OCI-LY1 (cell line): Measurements from ENCODE around the gene RASL10B.

ENCODE experiments used
- EZH2 ChIP-seq: fragments of 200-600 bp; sonication (generic), shearing (Covaris generic); IDR thresholded peaks from 2 replicates; pipeline ENCODE4 v1.8.0; 2017; ENCODE audit warnings: borderline replicate concordance, mixed run types, mild to moderate bottlenecking, antibody characterized with exemption, low read length, moderate library complexity, mixed read lengths
- TF ChIP-seq, protein P1 (sequence below): fragments of 200-600 bp; sonication (generic), shearing (Covaris generic); IDR thresholded peaks from 2 replicates; pipeline ENCODE4 v1.5.1; 2017; ENCODE audit warnings: mild to moderate bottlenecking, antibody characterized with exemption, low read length, moderate library complexity, mixed read lengths

- TF ChIP-seq, protein P1, sequence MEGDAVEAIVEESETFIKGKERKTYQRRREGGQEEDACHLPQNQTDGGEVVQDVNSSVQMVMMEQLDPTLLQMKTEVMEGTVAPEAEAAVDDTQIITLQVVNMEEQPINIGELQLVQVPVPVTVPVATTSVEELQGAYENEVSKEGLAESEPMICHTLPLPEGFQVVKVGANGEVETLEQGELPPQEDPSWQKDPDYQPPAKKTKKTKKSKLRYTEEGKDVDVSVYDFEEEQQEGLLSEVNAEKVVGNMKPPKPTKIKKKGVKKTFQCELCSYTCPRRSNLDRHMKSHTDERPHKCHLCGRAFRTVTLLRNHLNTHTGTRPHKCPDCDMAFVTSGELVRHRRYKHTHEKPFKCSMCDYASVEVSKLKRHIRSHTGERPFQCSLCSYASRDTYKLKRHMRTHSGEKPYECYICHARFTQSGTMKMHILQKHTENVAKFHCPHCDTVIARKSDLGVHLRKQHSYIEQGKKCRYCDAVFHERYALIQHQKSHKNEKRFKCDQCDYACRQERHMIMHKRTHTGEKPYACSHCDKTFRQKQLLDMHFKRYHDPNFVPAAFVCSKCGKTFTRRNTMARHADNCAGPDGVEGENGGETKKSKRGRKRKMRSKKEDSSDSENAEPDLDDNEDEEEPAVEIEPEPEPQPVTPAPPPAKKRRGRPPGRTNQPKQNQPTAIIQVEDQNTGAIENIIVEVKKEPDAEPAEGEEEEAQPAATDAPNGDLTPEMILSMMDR = no peak
- no peak for TF ChIP-seq EZH2
Measured at GRCh38 chr17:35763767-35764122, 32.3 kb downstream of the RASL10B start.
